Endothelial cell of umbilical vein (primary cell): ENCODE data around the gene DSEL. TPM values are rescaled to one million over a fixed set of nuclear protein-coding genes. Genes with fewer than 3 reads are reported as not detected.
A peak's percentile ranks its signal among the peaks of the same experiment; 100 is the strongest.

Experiments used
- BruUV-seq: library from RNA; stranded (reverse); fragments of 400-500 nt; replicated peaks from 2 replicates; lab custom pipeline; 2021; lab: Mats Ljungman, UMichigan
- CTCF ChIA-PET: fragments of 300-600, 350-600 bp; sonication (Branson Sonifier 250); formaldehyde crosslinking; loops from one replicate; lab custom pipeline; 2021; ENCODE audit warnings: antibody characterized with exemption, inconsistent platforms; lab: Charles Lee
- POLR2A ChIA-PET: fragments of 300-600, 350-600 bp; sonication (Branson Sonifier 250); formaldehyde crosslinking; loops from one replicate; lab custom pipeline; 2021; ENCODE audit warnings: antibody characterized with exemption, inconsistent platforms; lab: Charles Lee
- DNase-seq: peaks from one replicate; pipeline ENCODE4 v3.0.0-alpha.2; 2011; ENCODE audit warnings: low read depth, low spot score
- FAIRE-seq: peaks from 2 replicates; lab custom pipeline; 2011; peaks lifted over from hg19 to GRCh38; lab: Jason Lieb, UNC
- H2AFZ ChIP-seq: 2 replicates; pipeline ENCODE4 v1.6.0; 2012; ENCODE audit warnings: low read depth, low read length, control low read depth, inconsistent platforms
- H3K27ac ChIP-seq: 2 replicates; pipeline ENCODE4 v1.5.1; 2011; ENCODE audit warnings: low read depth, mild to moderate bottlenecking, control low read depth, low read length, moderate library complexity; ENCODE audit not compliant: insufficient read depth
- H3K27me3 ChIP-seq, 2 experiments: 2 replicates each; pipeline versions ENCODE4 v1.6.0 to v1.6.1; 2011; ENCODE audit warnings: low read length in 2 of 2, mixed read lengths in 1 of 2; ENCODE audit not compliant: control insufficient read depth in 2 of 2, insufficient read depth in 2 of 2
- H3K36me3 ChIP-seq, 2 experiments: 2 replicates in 1 of 2; 3 replicates in 1 of 2; pipeline ENCODE4 v1.5.1; 2011; ENCODE audit warnings: low read length in 2 of 2, mild to moderate bottlenecking in 1 of 2, moderate library complexity in 1 of 2; ENCODE audit not compliant: control insufficient read depth in 2 of 2, insufficient read depth in 2 of 2; ENCODE audit errors: extremely low read depth in 1 of 2
- H3K4me1 ChIP-seq: 3 replicates; pipeline ENCODE4 v1.5.1; 2011; ENCODE audit warnings: mild to moderate bottlenecking, low read length; ENCODE audit not compliant: control insufficient read depth, insufficient read depth; ENCODE audit errors: extremely low read depth
- H3K4me2 ChIP-seq: 2 replicates; pipeline ENCODE4 v1.6.1; 2011; ENCODE audit warnings: low read length, control low read depth, mixed read lengths; ENCODE audit not compliant: insufficient read depth
- H3K4me3 ChIP-seq, 3 experiments: fragments of 200-600 bp in 1 of 3; sonication (generic), shearing (Covaris generic) in 1 of 3; replicated peaks in 1 of 3; 2 replicates each; pipeline ENCODE4 v1.5.1; 2011 to 2016; ENCODE audit warnings: control low read depth in 3 of 3, low read length in 3 of 3, mild to moderate bottlenecking in 2 of 3, inconsistent platforms in 1 of 3, low read depth in 1 of 3, moderate library complexity in 1 of 3; ENCODE audit not compliant: insufficient read depth in 1 of 3
- H3K79me2 ChIP-seq: 2 replicates; pipeline ENCODE4 v1.6.0; 2012; ENCODE audit warnings: low read length, inconsistent platforms; ENCODE audit not compliant: control insufficient read depth, insufficient read depth
- H3K9ac ChIP-seq: replicated peaks from 2 replicates; pipeline ENCODE3; 2011; ENCODE audit warnings: low read length, control low read depth; ENCODE audit not compliant: insufficient read depth; ENCODE audit errors: extremely low read depth
- H3K9me1 ChIP-seq: replicated peaks from 3 replicates; pipeline ENCODE4 v1.6.0; 2011; ENCODE audit warnings: mild to moderate bottlenecking, low read length; ENCODE audit not compliant: control insufficient read depth, insufficient read depth; ENCODE audit errors: extremely low read depth
- H3K9me3 ChIP-seq: replicated peaks from 2 replicates; pipeline ENCODE4 v1.5.1; 2012; ENCODE audit warnings: low read length, inconsistent platforms; ENCODE audit not compliant: control insufficient read depth, insufficient read depth
- H4K20me1 ChIP-seq: replicated peaks from 2 replicates; pipeline ENCODE3; 2011; ENCODE audit warnings: mild to moderate bottlenecking, low read length; ENCODE audit not compliant: control insufficient read depth, insufficient read depth; ENCODE audit errors: extremely low read depth
- FOS ChIP-seq: IDR thresholded peaks from 2 replicates; pipeline ENCODE4 v1.6.1; 2011; ENCODE audit warnings: mild to moderate bottlenecking, low read length, moderate library complexity, borderline replicate concordance; ENCODE audit not compliant: insufficient read depth
- GATA2 ChIP-seq: IDR thresholded peaks from 2 replicates; pipeline ENCODE4 v1.7.0; 2011; ENCODE audit warnings: low read depth, mild to moderate bottlenecking, moderate library complexity, mixed read lengths, low read length; ENCODE audit not compliant: insufficient read length, insufficient read depth
- MYC ChIP-seq: IDR thresholded peaks from one replicate; pipeline ENCODE4 v1.6.1; 2011; ENCODE audit warnings: mild to moderate bottlenecking, low read depth, low read length
- dilution Hi-C: fragments of 300-500 bp; cut with MboI; formaldehyde crosslinking; loops from one replicate; pipeline ENCODE4 v1.15.0; 2019; ENCODE audit warnings: low sequenced_read_pairs; ENCODE audit not compliant: extremely low pct_ligation_motif_present
- intact Hi-C: fragments of 100-400 bp; cut with micrococcal nuclease; formaldehyde crosslinking; loops from one replicate; pipeline ENCODE4 v1.10.0; 2022
- polyA plus RNA-seq, 4 experiments: library from polyadenylated mRNA; depleted of rRNA in 3 of 4; stranded (reverse) in 3 of 4; unstranded in 1 of 4; fragments of >200 nt; gene quantifications; 2 replicates each; pipeline versions ENCODE4 v1.2.1 to v1.2.3, GENCODE V29; 2011 to 2012; ENCODE audit warnings: missing spikeins in 1 of 4
- total RNA-seq: library from RNA; stranded (reverse); gene quantifications from 2 replicates; pipeline ENCODE4 v1.2.3, GENCODE V29; 2021

Gene DSEL
- total and polyA plus RNA-seq, 2 donors (not counting 3 experiments of a cell fraction or from before 2014, with no cell fraction given): 2.0 to 4.5 TPM

DNA sequence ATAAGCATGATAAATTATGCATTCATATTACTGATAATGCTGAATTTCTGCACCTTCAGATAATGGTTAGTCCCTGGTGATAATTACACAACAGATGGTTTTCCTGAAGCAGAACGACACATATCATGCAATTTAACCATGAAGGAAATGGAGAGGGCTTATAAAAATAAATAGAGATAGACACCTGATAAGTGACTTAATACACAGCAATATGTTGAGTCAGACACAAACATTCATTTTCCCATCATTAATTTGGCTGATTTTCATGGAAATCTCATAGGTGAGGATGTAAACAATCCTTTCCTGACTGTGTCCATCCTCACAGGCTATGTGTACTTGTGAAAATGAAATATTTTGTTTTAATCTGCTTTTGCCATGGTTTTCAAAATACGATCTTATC, 36.9 kb upstream of the DSEL start:
- CTCF ChIA-PET: no interaction called here
- DNase-seq (peak; percentile 65), FAIRE-seq (no peak)
- dilution Hi-C loops (no loop called here), intact Hi-C loops (no loop called here)
- peak; percentile 31 for TF ChIP-seq FOS
- peak; percentile 50 for TF ChIP-seq GATA2
- no peak for TF ChIP-seq MYC
- Histone ChIP-seq H3K79me2 (no peaks in the 10 kb centered on the region), H3K9ac (no peak overlapping the region), H3K9me3 (no peaks in the 10 kb centered on the region), H3K27me3 (no peaks in the 10 kb centered on the region), H3K36me3 (no peaks in the 10 kb centered on the region), H3K4me1 (peaks cover 6% of the 10 kb centered on the region), H3K9me1 (no peaks in the 10 kb centered on the region), H4K20me1 (no peaks in the 10 kb centered on the region), H3K27ac (no peak overlapping the region), H3K4me3 (no peak overlapping the region), H3K4me2 (peak overlapping the region; percentile 6), H2AFZ (no peak overlapping the region)
- BruUV-seq: no TSS peak
- POLR2A ChIA-PET: no interaction called here

DNA sequence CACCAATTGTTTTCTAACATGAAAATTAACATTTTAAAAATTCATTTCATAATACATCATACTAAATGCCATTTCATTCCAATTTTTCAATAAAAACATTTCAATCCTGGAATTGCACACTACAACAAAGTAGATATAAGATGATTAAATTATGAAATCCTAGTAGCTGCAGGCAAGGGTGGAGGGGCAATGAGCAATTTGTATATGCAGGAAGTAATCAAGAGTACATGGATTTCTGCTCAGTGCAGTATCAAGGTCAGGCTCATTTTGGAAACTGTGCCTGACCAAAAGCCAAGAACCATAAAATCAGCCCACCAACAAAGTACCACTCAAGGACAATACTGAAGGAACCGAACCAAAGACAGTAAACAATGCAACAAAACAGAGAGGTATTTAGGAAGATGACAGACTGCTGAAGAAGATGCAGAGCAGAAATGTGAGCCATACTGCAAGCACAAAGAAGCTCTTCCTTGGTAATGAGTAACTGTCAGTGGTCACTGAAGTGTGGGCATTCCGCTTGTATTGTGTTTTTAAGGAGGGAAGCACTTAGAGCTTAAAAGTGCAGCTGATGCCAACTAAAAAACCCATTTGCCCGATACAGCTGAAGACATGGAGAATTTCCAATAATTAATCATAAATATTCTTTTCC, 34.5 kb upstream of the DSEL start:
- Histone ChIP-seq H3K9me1 (no peaks in the 10 kb centered on the region), H3K9me3 (no peaks in the 10 kb centered on the region), H2AFZ (no peak overlapping the region), H3K79me2 (no peaks in the 10 kb centered on the region), H3K27ac (no peak overlapping the region), H4K20me1 (no peaks in the 10 kb centered on the region), H3K4me3 (no peak overlapping the region), H3K4me1 (peaks cover 6% of the 10 kb centered on the region), H3K36me3 (no peaks in the 10 kb centered on the region), H3K27me3 (no peaks in the 10 kb centered on the region), H3K4me2 (no peak overlapping the region), H3K9ac (no peak overlapping the region)
- ChIA-PET POLR2A (no interaction called here), CTCF (no interaction called here)
- FAIRE-seq: no peak
- no TSS peak for BruUV-seq
- peak; percentile 3 for DNase-seq
- dilution Hi-C loops (no loop called here), intact Hi-C loops (no loop called here)
- no peak for TF ChIP-seq MYC
- no peak for TF ChIP-seq FOS
